Activated B cell treated with CpG ODN at 0.5 μM for 24 hours (primary cell): ENCODE data around the gene STAB2. TPM values are rescaled to one million over a fixed set of nuclear protein-coding genes. Genes with fewer than 3 reads are reported as not detected.

Source experiments
- ATAC-seq: fragments of 200-7000 bp; cut with Tn5 transposase; one replicate; pipeline ENCODE4 v1.10.0; 2021; ENCODE audit warnings: low read depth, mild to moderate bottlenecking, moderate library complexity
- CTCF ChIA-PET: fragments of 350-600 bp; sonication (Branson Sonifier 250); formaldehyde crosslinking; loops from one replicate; lab custom pipeline; 2021; ENCODE audit warnings: antibody characterized with exemption; lab: Charles Lee
- POLR2A ChIA-PET: fragments of 350-600 bp; sonication (Branson Sonifier 250); formaldehyde crosslinking; loops from one replicate; lab custom pipeline; 2021; ENCODE audit warnings: antibody characterized with exemption; lab: Charles Lee
- DNase-seq: peaks from one replicate; pipeline ENCODE4 v3.0.0; 2022
- H3K27ac Mint-ChIP-seq: one replicate; pipeline ENCODE4 v1.8.0; 2020; ENCODE audit warnings: mixed read lengths
- H3K27me3 Mint-ChIP-seq: one replicate; pipeline ENCODE4 v1.8.0; 2021; ENCODE audit warnings: mixed read lengths
- H3K36me3 Mint-ChIP-seq: one replicate; pipeline ENCODE4 v1.8.0; 2021; ENCODE audit warnings: low read depth, mixed read lengths
- H3K4me1 Mint-ChIP-seq: one replicate; pipeline ENCODE4 v1.8.0; 2021; ENCODE audit warnings: mixed read lengths
- H3K4me3 Mint-ChIP-seq: one replicate; pipeline ENCODE4 v1.8.0; 2020; ENCODE audit warnings: mild to moderate bottlenecking, mixed read lengths
- H3K9me3 Mint-ChIP-seq: one replicate; pipeline ENCODE4 v1.8.0; 2020; ENCODE audit warnings: mixed read lengths
- CTCF ChIP-seq: fragments of 200-600 bp; IDR thresholded peaks from one replicate; pipeline ENCODE4 v1.8.0; 2022; ENCODE audit warnings: antibody characterized with exemption, mild to moderate bottlenecking
- intact Hi-C: fragments of 100-400 bp; cut with micrococcal nuclease; formaldehyde crosslinking; loops from one replicate; pipeline ENCODE4 v1.15.1; 2024
- total RNA-seq: library from RNA; stranded (reverse); gene quantifications from 2 replicates; pipeline ENCODE4 v1.2.3, GENCODE V29; 2022

The STAB2 gene
- total RNA-seq, 1 donor from 2014 or later, result not detected

DNA sequence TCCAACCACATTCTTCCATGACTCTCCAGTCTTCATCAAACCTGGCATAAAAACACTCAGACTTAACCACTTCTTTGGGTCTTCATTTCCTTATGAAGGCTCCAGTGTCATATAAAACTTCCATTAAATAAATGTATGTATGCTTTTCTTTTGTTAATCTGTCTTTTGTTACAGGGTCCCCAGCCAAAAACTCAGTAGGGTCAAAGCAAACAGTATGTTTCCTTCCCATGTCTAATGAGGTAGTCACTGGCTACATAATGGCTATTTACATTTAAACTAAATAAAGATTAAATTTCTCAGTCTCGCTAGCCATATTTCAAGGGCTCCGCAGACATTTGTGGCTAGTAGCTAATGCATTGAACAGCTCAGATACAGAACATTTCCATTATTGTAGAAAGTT, 40.1 kb upstream of the STAB2 start:
- H3K27ac Mint-ChIP-seq, result no peak overlapping the region
- intact Hi-C loops, result loop anchor here (5.0 kb wide), 1 partner anchor 105 kb away; no protein-coding TSS in a partner anchor
- DNase-seq, result no peak
- POLR2A ChIA-PET, result interaction anchor here (0.6 to 3.9 kb wide), 2 partner anchors 51 to 244 kb away, joined by 3 to 20 read pairs; partner anchors contain the start of gene C12orf42
- CTCF ChIA-PET, result interaction anchor here (0.8 to 7.4 kb wide), 8 partner anchors 20 to 664 kb away, joined by 3 to 171 read pairs (median 23); partner anchors contain the start of gene C12orf42
- H3K9me3 Mint-ChIP-seq, result peaks cover 3% of the 10 kb centered on the region
- no peak for ATAC-seq
- peaks cover 13% of the 10 kb centered on the region for H3K4me1 Mint-ChIP-seq
- no peak for TF ChIP-seq CTCF
- no peak overlapping the region for H3K4me3 Mint-ChIP-seq
- H3K27me3 Mint-ChIP-seq, result peaks cover 2% of the 10 kb centered on the region
- H3K36me3 Mint-ChIP-seq, result no peaks in the 10 kb centered on the region

DNA sequence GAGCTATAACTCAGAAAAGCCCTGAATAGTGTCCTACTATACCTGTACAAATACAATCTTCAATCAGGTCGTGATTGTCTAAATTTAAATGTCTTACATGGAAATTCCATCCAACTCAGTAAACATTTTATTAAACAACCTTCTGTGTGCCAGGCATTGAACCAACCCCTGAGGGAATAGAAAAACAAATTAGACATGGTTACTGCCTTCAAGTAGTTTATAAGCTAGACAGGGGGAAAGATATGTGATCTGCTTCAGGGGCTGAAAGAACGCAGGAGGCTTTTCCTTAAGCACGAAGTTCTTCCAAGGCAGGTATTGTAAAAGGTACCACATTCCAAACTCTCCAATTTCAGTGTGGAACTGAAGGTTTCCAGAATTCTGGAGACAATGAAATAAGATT, 39.7 kb upstream of the STAB2 start:
- CTCF ChIA-PET, result interaction anchor here (0.7 to 7.4 kb wide), 15 partner anchors 10 to 665 kb away, joined by 3 to 171 read pairs (median 7); partner anchors contain the start of gene C12orf42
- Mint-ChIP-seq H3K27ac (no peak overlapping the region), H3K27me3 (peaks cover 2% of the 10 kb centered on the region), H3K4me3 (no peak overlapping the region), H3K9me3 (peaks cover 3% of the 10 kb centered on the region), H3K4me1 (peaks cover 13% of the 10 kb centered on the region), H3K36me3 (no peaks in the 10 kb centered on the region)
- intact Hi-C loops, result loop anchor here (5.0 kb wide), 1 partner anchor 105 kb away; no protein-coding TSS in a partner anchor
- no peak for TF ChIP-seq CTCF
- POLR2A ChIA-PET, result interaction anchor here (1.1 to 3.9 kb wide), 3 partner anchors 50 to 599 kb away, joined by 3 to 20 read pairs (median 6); partner anchors contain the start of gene C12orf42
- no peak for ATAC-seq
- DNase-seq, result no peak

DNA sequence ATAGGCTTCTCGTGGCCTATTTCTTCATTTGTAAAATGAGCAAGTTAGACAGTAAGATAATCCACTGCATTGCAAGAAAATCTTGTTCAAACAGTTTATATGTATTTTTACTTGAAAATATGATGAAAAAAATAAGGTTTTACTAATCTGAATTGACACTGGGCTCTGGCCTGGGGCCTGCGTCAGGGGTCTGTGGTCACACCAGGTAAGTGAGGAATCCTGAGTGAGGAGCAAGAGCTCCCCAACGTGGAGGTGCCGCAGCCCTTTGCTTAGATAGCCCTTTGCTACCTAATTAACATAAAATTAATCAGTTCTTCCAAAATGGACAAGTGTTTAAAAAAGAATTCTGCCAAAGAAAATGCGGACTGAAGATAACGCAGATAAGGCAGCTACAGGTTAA, 39.1 kb upstream of the STAB2 start:
- H3K9me3 Mint-ChIP-seq, result peaks cover 3% of the 10 kb centered on the region
- ATAC-seq (no peak), DNase-seq (no peak)
- ChIA-PET CTCF (interaction anchor here (0.7 to 7.4 kb wide), 27 partner anchors 10 to 736 kb away, joined by 3 to 171 read pairs (median 5); partner anchors contain the start of gene C12orf42), POLR2A (interaction anchor here (1.1 to 3.9 kb wide), 3 partner anchors 51 to 599 kb away, joined by 3 to 20 read pairs (median 6); partner anchors contain the start of gene C12orf42)
- peaks cover 6% of the 10 kb centered on the region for H3K27me3 Mint-ChIP-seq
- no peaks in the 10 kb centered on the region for H3K36me3 Mint-ChIP-seq
- peaks cover 13% of the 10 kb centered on the region for H3K4me1 Mint-ChIP-seq
- intact Hi-C loops, result loop anchor here (1.0 to 5.0 kb wide), 6 partner anchors 43 to 665 kb away; no protein-coding TSS in a partner anchor
- no peak overlapping the region for H3K4me3 Mint-ChIP-seq
- H3K27ac Mint-ChIP-seq, result no peak overlapping the region
- no peak for TF ChIP-seq CTCF

GRCh38 chr12:103548622-103549601, 38.2 kb upstream of the STAB2 start:
- peaks cover 3% of the 10 kb centered on the region for H3K9me3 Mint-ChIP-seq
- peak overlapping the region; percentile 62 for H3K27ac Mint-ChIP-seq
- peak; percentile 90 for TF ChIP-seq CTCF
- DNase-seq (peak; percentile 44), ATAC-seq (peak; percentile 74)
- H3K27me3 Mint-ChIP-seq, result peaks cover 9% of the 10 kb centered on the region
- intact Hi-C loops, result loop anchor here (1.0 to 5.0 kb wide), 6 partner anchors 44 to 666 kb away; no protein-coding TSS in a partner anchor
- ChIA-PET POLR2A (interaction anchor here (1.1 to 3.9 kb wide), 3 partner anchors 52 to 600 kb away, joined by 3 to 20 read pairs (median 6); partner anchors contain the start of gene C12orf42), CTCF (interaction anchor here (0.6 to 7.4 kb wide), 28 partner anchors 9 to 737 kb away, joined by 3 to 171 read pairs (median 5); partner anchors contain the start of gene C12orf42)
- no peak overlapping the region for H3K4me3 Mint-ChIP-seq
- peaks cover 13% of the 10 kb centered on the region for H3K4me1 Mint-ChIP-seq
- no peaks in the 10 kb centered on the region for H3K36me3 Mint-ChIP-seq
